ENCODE results near the gene RFTN1.

The RFTN1 gene

DNA sequence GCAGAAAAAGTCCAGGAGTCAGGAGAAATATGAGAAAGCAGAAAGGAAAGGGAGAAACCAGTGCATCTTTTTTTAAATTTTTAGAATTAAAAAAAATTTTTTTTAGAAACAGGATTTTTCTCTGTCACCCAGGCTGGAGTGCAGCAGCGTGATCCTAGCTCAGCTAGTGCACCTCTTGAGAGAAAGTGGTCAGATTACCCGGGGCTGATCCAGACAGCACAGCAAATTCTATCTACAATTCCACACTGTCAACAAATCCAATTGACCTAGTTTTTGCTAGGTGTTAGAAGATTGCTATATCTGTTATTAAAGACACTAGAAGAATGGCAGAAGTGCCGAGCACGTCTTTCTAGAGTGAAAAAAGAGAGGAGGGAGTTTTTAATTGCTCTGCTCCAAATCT lies 117.3 kb downstream of the RFTN1 start:
- Histone ChIP-seq H3K4me1 (ENCODE audit: insufficient read depth, low read length, poor library complexity, severe bottlenecking) (peaks cover 11% of the 10 kb centered on the region), H3K27me3 (ENCODE audit: insufficient read depth, low read length, poor library complexity, severe bottlenecking) (no peaks in the 10 kb centered on the region), H3K4me3 (ENCODE audit: low read length, poor library complexity, severe bottlenecking) (no peak overlapping the region), H2AFZ (ENCODE audit: low read length) (no peak overlapping the region), H3K9ac (ENCODE audit: low read depth, low read length, poor library complexity, severe bottlenecking) (no peak overlapping the region), H3K79me2 (ENCODE audit: insufficient read depth, low read length) (peaks cover 37% of the 10 kb centered on the region; the same call in 1 of the 2 replicates), H3K9me3 (ENCODE audit: insufficient read depth, low read depth, low read length) (no peaks in the 10 kb centered on the region), H3K36me3 (ENCODE audit: insufficient read depth, low read length) (peaks cover 46% of the 10 kb centered on the region; the same call in 1 of the 2 replicates), H3K9me2 (replicated peaks; ENCODE audit: low read depth, low read length) (no peaks in the 10 kb centered on the region), H3K4me2 (ENCODE audit: low read depth, low read length, poor library complexity, severe bottlenecking) (no peak overlapping the region), H3F3A (ENCODE audit: low read depth) (no peaks in the 10 kb centered on the region), H4K20me1 (ENCODE audit: insufficient read depth, low read length, poor library complexity, severe bottlenecking) (peaks cover 6% of the 10 kb centered on the region)
- TF ChIP-seq, protein P1, sequence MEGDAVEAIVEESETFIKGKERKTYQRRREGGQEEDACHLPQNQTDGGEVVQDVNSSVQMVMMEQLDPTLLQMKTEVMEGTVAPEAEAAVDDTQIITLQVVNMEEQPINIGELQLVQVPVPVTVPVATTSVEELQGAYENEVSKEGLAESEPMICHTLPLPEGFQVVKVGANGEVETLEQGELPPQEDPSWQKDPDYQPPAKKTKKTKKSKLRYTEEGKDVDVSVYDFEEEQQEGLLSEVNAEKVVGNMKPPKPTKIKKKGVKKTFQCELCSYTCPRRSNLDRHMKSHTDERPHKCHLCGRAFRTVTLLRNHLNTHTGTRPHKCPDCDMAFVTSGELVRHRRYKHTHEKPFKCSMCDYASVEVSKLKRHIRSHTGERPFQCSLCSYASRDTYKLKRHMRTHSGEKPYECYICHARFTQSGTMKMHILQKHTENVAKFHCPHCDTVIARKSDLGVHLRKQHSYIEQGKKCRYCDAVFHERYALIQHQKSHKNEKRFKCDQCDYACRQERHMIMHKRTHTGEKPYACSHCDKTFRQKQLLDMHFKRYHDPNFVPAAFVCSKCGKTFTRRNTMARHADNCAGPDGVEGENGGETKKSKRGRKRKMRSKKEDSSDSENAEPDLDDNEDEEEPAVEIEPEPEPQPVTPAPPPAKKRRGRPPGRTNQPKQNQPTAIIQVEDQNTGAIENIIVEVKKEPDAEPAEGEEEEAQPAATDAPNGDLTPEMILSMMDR (conservative IDR thresholded peaks at IDR 0.05; ENCODE audit: low read length), result no peak
- no peak for TF ChIP-seq EZH2phosphoT487 (IDR thresholded peaks at IDR 0.05; ENCODE audit: borderline replicate concordance)

GRCh38 chr3:16395212-16395611 lies 118.3 kb downstream of the RFTN1 start:
- peaks cover 37% of the 10 kb centered on the region; the same call in 1 of the 2 replicates for H3K36me3 ChIP-seq (ENCODE audit: insufficient read depth, low read length)
- no peak overlapping the region for H3K4me3 ChIP-seq (ENCODE audit: low read length, poor library complexity, severe bottlenecking)
- H4K20me1 ChIP-seq (ENCODE audit: insufficient read depth, low read length, poor library complexity, severe bottlenecking), result peaks cover 6% of the 10 kb centered on the region
- H3K27me3 ChIP-seq (ENCODE audit: insufficient read depth, low read length, poor library complexity, severe bottlenecking), result no peaks in the 10 kb centered on the region
- no peak overlapping the region for H3K9ac ChIP-seq (ENCODE audit: low read depth, low read length, poor library complexity, severe bottlenecking)
- H3K9me3 ChIP-seq (ENCODE audit: insufficient read depth, low read depth, low read length), result no peaks in the 10 kb centered on the region
- no peak overlapping the region for H3K4me2 ChIP-seq (ENCODE audit: low read depth, low read length, poor library complexity, severe bottlenecking)
- no peak overlapping the region for H2AFZ ChIP-seq (ENCODE audit: low read length)
- H3K79me2 ChIP-seq (ENCODE audit: insufficient read depth, low read length), result peaks cover 36% of the 10 kb centered on the region; the same call in 1 of the 2 replicates
- H3F3A ChIP-seq (ENCODE audit: low read depth), result no peaks in the 10 kb centered on the region
- peaks cover 4% of the 10 kb centered on the region for H3K4me1 ChIP-seq (ENCODE audit: insufficient read depth, low read length, poor library complexity, severe bottlenecking)
- no peaks in the 10 kb centered on the region for H3K9me2 ChIP-seq (replicated peaks; ENCODE audit: low read depth, low read length)
- no peak for TF ChIP-seq EZH2phosphoT487 (IDR thresholded peaks at IDR 0.05; ENCODE audit: borderline replicate concordance)
- TF ChIP-seq, protein P1 (conservative IDR thresholded peaks at IDR 0.05; ENCODE audit: low read length), result no peak

- Histone ChIP-seq H4K20me1 (ENCODE audit: insufficient read depth, low read length, poor library complexity, severe bottlenecking) (peaks cover 6% of the 10 kb centered on the region), H3K36me3 (ENCODE audit: insufficient read depth, low read length) (peaks cover 37% of the 10 kb centered on the region; the same call in 1 of the 2 replicates), H3K9me3 (ENCODE audit: insufficient read depth, low read depth, low read length) (no peaks in the 10 kb centered on the region), H3K9ac (ENCODE audit: low read depth, low read length, poor library complexity, severe bottlenecking) (no peak overlapping the region), H3K9me2 (replicated peaks; ENCODE audit: low read depth, low read length) (no peaks in the 10 kb centered on the region), H3K4me2 (ENCODE audit: low read depth, low read length, poor library complexity, severe bottlenecking) (no peak overlapping the region), H3K4me1 (ENCODE audit: insufficient read depth, low read length, poor library complexity, severe bottlenecking) (peaks cover 4% of the 10 kb centered on the region), H2AFZ (ENCODE audit: low read length) (no peak overlapping the region), H3K79me2 (ENCODE audit: insufficient read depth, low read length) (peaks cover 38% of the 10 kb centered on the region; the same call in 1 of the 2 replicates), H3K4me3 (ENCODE audit: low read length, poor library complexity, severe bottlenecking) (no peak overlapping the region), H3F3A (ENCODE audit: low read depth) (no peaks in the 10 kb centered on the region), H3K27me3 (ENCODE audit: insufficient read depth, low read length, poor library complexity, severe bottlenecking) (no peaks in the 10 kb centered on the region)
- TF ChIP-seq, protein P1 (conservative IDR thresholded peaks at IDR 0.05; ENCODE audit: low read length), result no peak
- no peak for TF ChIP-seq EZH2phosphoT487 (IDR thresholded peaks at IDR 0.05; ENCODE audit: borderline replicate concordance)
Measured at GRCh38 chr3:16394639-16395038, 118.9 kb downstream of the RFTN1 start.

Measured in Loucy (cell line).